SIG-M5 (cell line): Measurements from ENCODE around the gene UBASH3A.

Experiments
- DNase-seq: peaks from one replicate; lab custom pipeline; 2025; lab: John Stamatoyannopoulos, UW

The UBASH3A gene

GRCh38 chr21:42430521-42430920 is 26.8 kb downstream of the UBASH3A start:
- no peak for DNase-seq

GRCh38 chr21:42431196-42431595 is 27.5 kb downstream of the UBASH3A start:
- no peak for DNase-seq

- DNase-seq: no peak
Observed at GRCh38 chr21:42432695-42433094, 29.0 kb downstream of the UBASH3A start.

- DNase-seq: no peak
Observed at GRCh38 chr21:42433946-42434551, 30.3 kb downstream of the UBASH3A start.

GRCh38 chr21:42434884-42435283 is 31.2 kb downstream of the UBASH3A start:
- no peak for DNase-seq

GRCh38 chr21:42435401-42435800 is 31.7 kb downstream of the UBASH3A start:
- no peak for DNase-seq

GRCh38 chr21:42435833-42436232 is 32.1 kb downstream of the UBASH3A start:
- no peak for DNase-seq

- DNase-seq: no peak
Observed at GRCh38 chr21:42436914-42437313, 33.2 kb downstream of the UBASH3A start.

GRCh38 chr21:42437786-42438185 is 34.1 kb downstream of the UBASH3A start:
- DNase-seq: no peak

GRCh38 chr21:42438316-42439205 is 34.9 kb downstream of the UBASH3A start:
- DNase-seq: no peak

GRCh38 chr21:42439284-42440186 is 35.8 kb downstream of the UBASH3A start:
- DNase-seq: no peak

GRCh38 chr21:42440187-42440792 is 36.6 kb downstream of the UBASH3A start:
- DNase-seq: no peak

- no peak for DNase-seq
Observed at GRCh38 chr21:42441963-42442362, 38.3 kb downstream of the UBASH3A start.

GRCh38 chr21:42443181-42443785 is 39.6 kb downstream of the UBASH3A start:
- no peak for DNase-seq

- no peak for DNase-seq
Observed at GRCh38 chr21:42443876-42444744, 40.4 kb downstream of the UBASH3A start.

GRCh38 chr21:42444745-42445059 is 41.0 kb downstream of the UBASH3A start:
- DNase-seq: no peak

GRCh38 chr21:42445311-42445710 is 41.6 kb downstream of the UBASH3A start:
- no peak for DNase-seq

GRCh38 chr21:42446531-42446930 is 42.8 kb downstream of the UBASH3A start:
- DNase-seq: no peak

GRCh38 chr21:42447182-42447581 is 43.5 kb downstream of the UBASH3A start:
- DNase-seq: no peak

- DNase-seq: no peak
Observed at GRCh38 chr21:42447732-42448131, 44.0 kb downstream of the UBASH3A start.

- no peak for DNase-seq
Observed at GRCh38 chr21:42448686-42449085, 45.0 kb downstream of the UBASH3A start.
